Neutrophil (primary cell): ENCODE results near the gene CDC16.
"Not testable (repeated sequence)": the region's sequence is repeated elsewhere in the genome, so short reads cannot be mapped to it uniquely, and the experiment has no call there.

Experiments
- H3K27ac ChIP-seq: fragments of 200-600 bp; sonication (generic); 2 replicates; pipeline ENCODE4 v1.5.1; 2016; ENCODE audit warnings: mild to moderate bottlenecking, moderate library complexity
- H3K27me3 ChIP-seq: fragments of 200-600 bp; sonication (generic); 2 replicates; pipeline ENCODE4 v1.6.0; 2016; ENCODE audit warnings: mild to moderate bottlenecking
- H3K36me3 ChIP-seq: fragments of 200-600 bp; sonication (generic); 2 replicates; pipeline ENCODE4 v1.5.1; 2017
- H3K4me1 ChIP-seq, 2 experiments: fragments of 200-600 bp in 1 of 2; sonication (generic) in 1 of 2; 1 replicate in 1 of 2; 2 replicates in 1 of 2; pipeline versions ENCODE4 v1.5.1 to v1.6.1; 2013 to 2016; ENCODE audit warnings: low read depth in 1 of 2, low read length in 1 of 2, mild to moderate bottlenecking in 1 of 2, moderate library complexity in 1 of 2; ENCODE audit not compliant: control insufficient read depth in 1 of 2, insufficient read depth in 1 of 2
- H3K4me3 ChIP-seq, 2 experiments: fragments of 200-600 bp in 1 of 2; sonication (generic) in 1 of 2; 1 replicate in 1 of 2; 2 replicates in 1 of 2; pipeline ENCODE4 v1.5.1; 2013 to 2016; ENCODE audit warnings: low read depth in 1 of 2, low read length in 1 of 2, mild to moderate bottlenecking in 1 of 2, moderate library complexity in 1 of 2
- H3K9me3 ChIP-seq: fragments of 200-600 bp; sonication (generic); 2 replicates; pipeline ENCODE4 v1.5.1; 2016
- TF ChIP-seq, protein P1 (sequence below): fragments of 200-600 bp; sonication (generic); IDR thresholded peaks from 2 replicates; pipeline ENCODE4 v1.5.1; 2016; ENCODE audit warnings: antibody characterized with exemption

Gene CDC16

DNA sequence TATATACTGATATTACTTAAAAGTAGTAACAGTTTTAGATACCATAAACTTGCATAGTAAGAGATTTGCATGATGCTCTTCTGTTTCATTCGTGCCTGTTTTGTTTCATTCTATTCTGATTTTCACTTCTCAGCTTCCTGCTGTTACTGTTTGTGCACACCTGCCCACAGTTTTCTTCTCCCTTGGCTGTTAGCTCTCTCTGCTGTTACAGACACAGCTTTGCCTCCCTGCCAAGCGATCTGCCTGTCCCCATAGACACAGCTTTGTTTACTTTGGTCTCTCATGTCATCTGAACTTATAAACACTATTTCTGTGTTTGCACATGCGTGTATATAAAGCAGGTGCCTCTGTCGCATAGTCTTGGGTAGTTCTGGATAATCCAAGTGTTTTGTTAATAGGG is 25.3 kb downstream of the CDC16 start:
- Histone ChIP-seq H3K27ac (no peak overlapping the region), H3K4me1 (no peaks in the 10 kb centered on the region), H3K4me3 (no peak overlapping the region), H3K27me3 (no peaks in the 10 kb centered on the region), H3K36me3 (peaks cover 97% of the 10 kb centered on the region), H3K9me3 (no peaks in the 10 kb centered on the region)
- TF ChIP-seq, protein P1, sequence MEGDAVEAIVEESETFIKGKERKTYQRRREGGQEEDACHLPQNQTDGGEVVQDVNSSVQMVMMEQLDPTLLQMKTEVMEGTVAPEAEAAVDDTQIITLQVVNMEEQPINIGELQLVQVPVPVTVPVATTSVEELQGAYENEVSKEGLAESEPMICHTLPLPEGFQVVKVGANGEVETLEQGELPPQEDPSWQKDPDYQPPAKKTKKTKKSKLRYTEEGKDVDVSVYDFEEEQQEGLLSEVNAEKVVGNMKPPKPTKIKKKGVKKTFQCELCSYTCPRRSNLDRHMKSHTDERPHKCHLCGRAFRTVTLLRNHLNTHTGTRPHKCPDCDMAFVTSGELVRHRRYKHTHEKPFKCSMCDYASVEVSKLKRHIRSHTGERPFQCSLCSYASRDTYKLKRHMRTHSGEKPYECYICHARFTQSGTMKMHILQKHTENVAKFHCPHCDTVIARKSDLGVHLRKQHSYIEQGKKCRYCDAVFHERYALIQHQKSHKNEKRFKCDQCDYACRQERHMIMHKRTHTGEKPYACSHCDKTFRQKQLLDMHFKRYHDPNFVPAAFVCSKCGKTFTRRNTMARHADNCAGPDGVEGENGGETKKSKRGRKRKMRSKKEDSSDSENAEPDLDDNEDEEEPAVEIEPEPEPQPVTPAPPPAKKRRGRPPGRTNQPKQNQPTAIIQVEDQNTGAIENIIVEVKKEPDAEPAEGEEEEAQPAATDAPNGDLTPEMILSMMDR, result no peak

DNA sequence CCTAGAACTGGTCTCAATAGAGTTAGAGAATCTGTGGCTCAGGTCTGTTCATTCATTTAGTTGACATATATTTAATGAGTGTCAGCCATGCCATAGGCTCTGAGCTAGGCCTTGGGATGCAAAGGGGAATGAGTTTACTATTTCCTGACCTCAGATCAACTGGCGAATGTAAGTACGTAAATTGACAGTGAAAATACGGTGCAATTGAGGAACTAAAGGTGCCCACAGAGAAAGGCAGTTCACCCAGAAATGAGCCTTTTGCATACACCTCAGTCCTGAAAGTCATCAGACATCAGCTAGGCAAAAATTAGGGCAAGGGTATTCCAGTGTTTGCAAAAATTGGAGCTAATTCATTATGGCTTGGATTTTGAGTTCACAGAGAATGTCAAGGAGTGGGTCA is 26.1 kb downstream of the CDC16 start:
- no peak overlapping the region for H3K27ac ChIP-seq
- H3K4me3 ChIP-seq, result no peak overlapping the region
- no peaks in the 10 kb centered on the region for H3K27me3 ChIP-seq
- H3K36me3 ChIP-seq, result peaks cover 97% of the 10 kb centered on the region
- H3K4me1 ChIP-seq, result no peaks in the 10 kb centered on the region
- no peaks in the 10 kb centered on the region for H3K9me3 ChIP-seq
- TF ChIP-seq, protein P1, result no peak

DNA sequence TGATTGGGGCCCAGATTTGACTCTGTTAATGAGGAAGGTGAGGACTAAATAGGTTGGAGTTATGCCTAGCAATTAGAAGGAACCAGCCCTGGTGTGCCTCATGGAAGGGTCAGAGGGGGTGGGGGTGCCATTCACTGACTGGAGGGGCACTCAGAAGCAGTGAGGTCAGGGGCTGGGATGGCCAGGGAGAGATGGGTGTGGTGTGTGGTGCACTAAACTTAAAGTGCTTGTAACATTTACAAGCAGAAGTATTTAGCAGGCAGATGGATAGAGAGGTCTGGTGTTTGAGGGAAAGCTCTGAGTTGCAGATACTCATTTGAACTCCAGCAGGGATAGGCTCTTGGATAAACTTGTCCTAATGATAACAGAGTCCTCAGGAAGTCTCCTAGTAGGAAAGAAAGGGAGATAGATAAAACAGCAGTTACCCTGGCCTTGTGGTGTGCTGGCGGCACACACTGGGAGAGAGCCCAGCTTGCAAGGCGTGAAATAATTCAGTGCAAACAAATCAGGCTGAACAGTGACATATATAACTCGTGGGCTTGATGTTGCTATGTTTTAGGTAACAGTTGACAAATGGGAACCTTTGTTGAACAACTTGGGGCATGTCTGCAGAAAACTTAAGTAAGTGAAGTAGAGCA is 26.8 kb downstream of the CDC16 start:
- TF ChIP-seq, protein P1, result no peak
- H3K4me1 ChIP-seq, result no peaks in the 10 kb centered on the region
- peaks cover 97% of the 10 kb centered on the region for H3K36me3 ChIP-seq
- H3K27ac ChIP-seq, result no peak overlapping the region
- no peaks in the 10 kb centered on the region for H3K9me3 ChIP-seq
- no peak overlapping the region for H3K4me3 ChIP-seq
- H3K27me3 ChIP-seq, result no peaks in the 10 kb centered on the region

DNA sequence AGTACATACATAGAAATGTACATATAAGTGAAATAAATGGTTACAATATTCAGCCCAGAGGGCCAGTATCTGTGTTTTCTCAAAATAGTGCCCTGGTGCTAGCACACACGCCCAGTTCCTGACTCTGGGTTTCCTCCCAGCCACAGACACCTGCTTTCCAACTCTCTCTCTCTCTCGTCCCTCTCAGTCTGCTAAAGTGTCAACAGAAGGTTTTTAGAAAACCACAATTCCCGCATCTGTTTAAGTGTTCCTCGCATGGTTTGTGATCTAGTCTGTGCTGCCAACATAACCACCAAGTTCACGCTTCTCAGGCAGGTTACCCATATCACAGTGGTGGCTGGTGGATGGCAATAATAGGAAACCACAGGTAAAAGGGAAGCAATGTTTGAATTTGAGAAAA is 28.9 kb downstream of the CDC16 start:
- H3K9me3 ChIP-seq, result no peaks in the 10 kb centered on the region
- no peaks in the 10 kb centered on the region for H3K4me1 ChIP-seq
- TF ChIP-seq, protein P1, result no peak
- H3K36me3 ChIP-seq, result peaks cover 95% of the 10 kb centered on the region
- H3K27ac ChIP-seq, result no peak overlapping the region
- no peaks in the 10 kb centered on the region for H3K27me3 ChIP-seq
- no peak overlapping the region for H3K4me3 ChIP-seq

DNA sequence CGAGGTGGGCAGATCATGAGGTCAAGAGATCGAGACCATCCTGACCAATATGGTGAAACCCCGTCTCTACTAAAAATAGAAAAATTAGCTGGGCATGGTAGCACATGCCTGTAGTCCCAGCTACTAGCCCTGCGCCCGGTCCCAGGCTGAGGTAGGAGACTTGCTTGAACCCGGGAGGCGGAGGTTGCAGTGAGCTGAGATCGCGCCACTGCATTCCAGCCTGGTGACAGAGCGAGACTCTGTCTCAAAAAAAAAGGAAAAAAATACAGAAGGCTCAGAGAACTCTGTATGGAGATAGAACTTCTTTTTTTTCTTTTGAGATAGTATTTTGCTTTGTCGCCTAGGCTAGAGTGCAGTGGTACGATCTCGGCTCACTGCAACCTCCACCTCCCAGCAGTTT is 29.6 kb downstream of the CDC16 start:
- H3K4me1 ChIP-seq, H3K9me3 ChIP-seq, H3K27me3 ChIP-seq, H3K4me3 ChIP-seq, H3K27ac ChIP-seq: not testable (repeated sequence)
- H3K36me3 ChIP-seq, result peaks cover 96% of the 10 kb centered on the region

DNA sequence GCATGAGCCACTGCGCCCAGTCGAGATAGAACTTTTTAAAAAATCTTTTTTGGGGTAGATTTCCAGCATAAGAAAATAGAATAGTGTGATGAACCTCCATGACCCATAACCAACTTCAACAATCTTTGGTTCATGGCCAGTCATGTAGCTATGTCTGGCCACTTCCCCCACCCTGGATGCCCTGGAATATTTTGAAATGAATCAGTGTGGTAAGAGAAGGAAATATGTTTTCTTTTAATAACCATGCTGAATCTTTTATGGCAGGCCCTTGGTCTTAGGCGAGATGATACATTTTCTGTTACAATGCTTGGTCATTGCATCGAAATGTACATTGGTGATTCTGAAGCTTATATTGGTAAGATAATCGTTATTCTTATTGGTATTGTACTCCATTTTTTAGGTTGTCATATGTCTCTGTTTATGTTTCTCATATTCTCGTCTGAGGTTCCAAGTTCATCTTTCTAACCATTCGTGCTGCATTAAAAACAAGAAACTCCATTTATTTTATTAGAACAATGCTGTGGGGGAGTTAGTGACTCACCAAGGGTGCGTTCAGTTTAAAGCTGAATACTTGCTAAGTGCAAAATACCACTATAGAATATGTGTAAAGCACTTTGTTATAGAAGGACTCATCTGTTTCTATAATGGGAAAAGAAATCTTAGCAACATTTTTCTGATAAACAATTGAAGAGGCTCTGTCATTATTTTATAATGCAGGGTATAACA is 30.4 kb downstream of the CDC16 start:
- H3K27me3 ChIP-seq, result no peaks in the 10 kb centered on the region
- no peaks in the 10 kb centered on the region for H3K9me3 ChIP-seq
- no peaks in the 10 kb centered on the region for H3K4me1 ChIP-seq
- H3K4me3 ChIP-seq, result no peak overlapping the region
- H3K27ac ChIP-seq, result no peak overlapping the region
- peaks cover 96% of the 10 kb centered on the region for H3K36me3 ChIP-seq
- TF ChIP-seq, protein P1, result no peak
